Panc1 (cell line): ENCODE measurements around the gene FBXL4. TPM values are rescaled to one million over a fixed set of nuclear protein-coding genes. Genes with fewer than 3 reads are reported as not detected.

Source experiments
- ATAC-seq: fragments of 200-7000 bp; cut with Tn5 transposase; 2 replicates; pipeline ENCODE4 v1.9.1; 2020; ENCODE audit warnings: mild to moderate bottlenecking, moderate library complexity
- BruUV-seq: library from RNA; stranded (reverse); fragments of 400-500 nt; replicated peaks from 2 replicates; lab custom pipeline; 2021; lab: Mats Ljungman, UMichigan
- CTCF ChIA-PET: fragments of 300-600 bp; sonication (Branson Sonifier 250); formaldehyde crosslinking; loops from one replicate; lab custom pipeline; 2022; ENCODE audit warnings: antibody characterized with exemption; lab: Charles Lee
- POLR2A ChIA-PET: fragments of 300-600 bp; sonication (Branson Sonifier 250); formaldehyde crosslinking; loops from one replicate; lab custom pipeline; 2022; ENCODE audit warnings: antibody characterized with exemption; lab: Charles Lee
- DNase-seq: peaks from one replicate; pipeline ENCODE4 v3.0.0-alpha.2; 2010; ENCODE audit warnings: low read depth, low spot score
- H3K27ac ChIP-seq: 2 replicates; pipeline ENCODE4 v1.5.1; 2011; ENCODE audit warnings: mild to moderate bottlenecking, low read length, inconsistent platforms
- H3K27me3 ChIP-seq: fragments of 200-500 bp; sonication (Bioruptor generic); 2 replicates; pipeline ENCODE4 v1.6.0; 2014; ENCODE audit warnings: low read length, inconsistent platforms; ENCODE audit not compliant: control insufficient read depth, insufficient read depth
- H3K36me3 ChIP-seq: fragments of 200-500 bp; sonication (Bioruptor generic); 2 replicates; pipeline ENCODE4 v1.5.1; 2014; ENCODE audit warnings: inconsistent platforms, mild to moderate bottlenecking, low read length, moderate library complexity; ENCODE audit not compliant: control insufficient read depth, insufficient read depth
- H3K4me1 ChIP-seq: 2 replicates; pipeline ENCODE4 v1.5.1; 2011; ENCODE audit warnings: inconsistent platforms, mild to moderate bottlenecking, low read length, moderate library complexity; ENCODE audit not compliant: control insufficient read depth, insufficient read depth
- H3K4me3 ChIP-seq, 2 experiments: 2 replicates each; pipeline ENCODE4 v1.5.1; 2011 to 2012; ENCODE audit warnings: low read depth in 2 of 2, low read length in 2 of 2, mild to moderate bottlenecking in 2 of 2, inconsistent platforms in 1 of 2, moderate library complexity in 1 of 2
- H3K9me3 ChIP-seq: fragments of 200-500 bp; sonication (Bioruptor generic); 2 replicates; pipeline ENCODE4 v1.5.1; 2014; ENCODE audit warnings: low read depth, mild to moderate bottlenecking, inconsistent platforms, low read length, moderate library complexity; ENCODE audit not compliant: control insufficient read depth, insufficient read depth
- POLR2AphosphoS5 ChIP-seq: IDR thresholded peaks from 2 replicates; pipeline ENCODE4 v1.6.1; 2012; ENCODE audit warnings: mild to moderate bottlenecking, low read depth, low read length, moderate library complexity
- SIN3A ChIP-seq: IDR thresholded peaks from 2 replicates; pipeline ENCODE4 v1.6.1; 2012; ENCODE audit warnings: low read depth, mild to moderate bottlenecking, low read length, moderate library complexity, borderline replicate concordance; ENCODE audit not compliant: insufficient read depth
- TCF7L2 ChIP-seq: IDR thresholded peaks from 2 replicates; pipeline ENCODE4 v1.6.1; 2011; ENCODE audit warnings: mild to moderate bottlenecking, low read depth, low read length, inconsistent platforms
- in situ Hi-C: cut with HindIII; loops from 2 replicates; pipeline ENCODE4 v1.10.0; 2016; ENCODE audit warnings: low sequenced_read_pairs, low pct_unique_long_range_greater_than_20kb
- intact Hi-C: fragments of 100-400 bp; cut with micrococcal nuclease; formaldehyde crosslinking; loops from one replicate; pipeline ENCODE4 v1.10.0; 2022; ENCODE audit not compliant: unreplicated experiment
- total RNA-seq: library from RNA; stranded (reverse); gene quantifications from one replicate; pipeline ENCODE4 v1.2.1, GENCODE V29; 2021; ENCODE audit not compliant: unreplicated experiment
- TF ChIP-seq, protein P1 (sequence below): fragments of 450-650 bp; IDR thresholded peaks from 2 replicates; pipeline ENCODE4 v1.5.1; 2017; ENCODE audit warnings: mild to moderate bottlenecking
- TF ChIP-seq, protein P2 (sequence below), 2 experiments: IDR thresholded peaks; 2 replicates each; pipeline ENCODE4 v1.6.1; 2011 to 2012; ENCODE audit warnings: low read depth in 2 of 2, control low read depth in 1 of 2, low read length in 1 of 2, mild to moderate bottlenecking in 1 of 2, moderate library complexity in 1 of 2; ENCODE audit not compliant: insufficient read depth in 1 of 2

The FBXL4 gene
- total RNA-seq, 1 experiment from 2014 or later: 11.5 TPM

DNA sequence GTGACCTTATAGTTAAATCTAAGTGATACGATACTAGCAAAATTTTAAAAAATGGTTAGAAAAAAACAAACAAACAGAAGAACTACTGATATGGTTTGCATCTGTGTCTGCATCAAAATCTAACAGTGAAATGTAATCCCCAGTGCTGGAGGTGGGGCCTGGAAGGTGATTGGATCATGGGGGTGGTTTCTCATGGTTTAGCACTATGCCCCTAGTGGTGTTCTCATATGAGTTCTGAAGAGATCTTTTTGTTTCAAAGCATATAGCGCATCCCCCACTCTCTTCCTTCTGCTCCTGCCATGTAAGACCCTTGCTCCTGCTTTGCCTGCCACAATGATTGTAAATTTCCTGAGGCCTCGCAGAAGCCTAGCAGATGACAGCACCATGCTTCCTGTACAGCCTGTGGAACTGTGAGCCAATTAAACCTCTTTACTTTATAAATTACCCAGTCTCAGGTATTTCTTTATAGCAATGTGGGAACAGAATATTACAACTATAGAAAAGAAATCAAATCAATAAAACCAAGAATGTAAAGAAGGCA, 5.4 kb downstream of the FBXL4 start:
- H3K27me3 ChIP-seq: no peaks in the 10 kb centered on the region
- POLR2A ChIA-PET: no interaction called here

DNA sequence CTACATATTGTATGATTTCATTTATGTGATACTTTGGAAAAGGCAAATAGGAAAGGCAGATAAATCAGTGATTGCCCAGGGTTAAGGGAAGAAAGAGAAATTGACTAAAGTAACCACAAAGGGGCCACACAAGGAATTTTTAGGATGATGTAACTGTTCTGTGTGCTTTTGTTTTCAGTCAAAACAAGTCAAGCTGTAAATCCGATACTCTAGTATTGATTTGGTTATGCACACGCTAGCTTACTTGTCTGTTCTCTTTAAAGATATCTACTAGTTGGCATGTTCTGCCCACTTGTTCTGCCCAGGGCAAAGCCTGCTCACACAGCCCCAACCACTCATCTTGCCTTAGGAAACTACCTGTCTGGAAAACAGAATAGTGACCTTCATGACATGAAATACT, 6.4 kb downstream of the FBXL4 start:
- intact Hi-C loops: no loop called here

More for the DNA sequence above, 5.4 kb downstream of the FBXL4 start:
- CTCF ChIA-PET: no interaction called here
- in situ Hi-C loops (no loop called here), intact Hi-C loops (no loop called here)
- TF ChIP-seq SIN3A: no peak
- TF ChIP-seq, protein P1, sequence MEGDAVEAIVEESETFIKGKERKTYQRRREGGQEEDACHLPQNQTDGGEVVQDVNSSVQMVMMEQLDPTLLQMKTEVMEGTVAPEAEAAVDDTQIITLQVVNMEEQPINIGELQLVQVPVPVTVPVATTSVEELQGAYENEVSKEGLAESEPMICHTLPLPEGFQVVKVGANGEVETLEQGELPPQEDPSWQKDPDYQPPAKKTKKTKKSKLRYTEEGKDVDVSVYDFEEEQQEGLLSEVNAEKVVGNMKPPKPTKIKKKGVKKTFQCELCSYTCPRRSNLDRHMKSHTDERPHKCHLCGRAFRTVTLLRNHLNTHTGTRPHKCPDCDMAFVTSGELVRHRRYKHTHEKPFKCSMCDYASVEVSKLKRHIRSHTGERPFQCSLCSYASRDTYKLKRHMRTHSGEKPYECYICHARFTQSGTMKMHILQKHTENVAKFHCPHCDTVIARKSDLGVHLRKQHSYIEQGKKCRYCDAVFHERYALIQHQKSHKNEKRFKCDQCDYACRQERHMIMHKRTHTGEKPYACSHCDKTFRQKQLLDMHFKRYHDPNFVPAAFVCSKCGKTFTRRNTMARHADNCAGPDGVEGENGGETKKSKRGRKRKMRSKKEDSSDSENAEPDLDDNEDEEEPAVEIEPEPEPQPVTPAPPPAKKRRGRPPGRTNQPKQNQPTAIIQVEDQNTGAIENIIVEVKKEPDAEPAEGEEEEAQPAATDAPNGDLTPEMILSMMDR: peak; percentile 43
- peaks cover 25% of the 10 kb centered on the region; the same call in 1 of the 2 replicates for H3K9me3 ChIP-seq
- no TSS peak for BruUV-seq
- no peak overlapping the region for H3K27ac ChIP-seq
- H3K36me3 ChIP-seq: no peaks in the 10 kb centered on the region; the same call in 1 of the 2 replicates
- no peak for ATAC-seq
- no peak for DNase-seq
- H3K4me1 ChIP-seq: peaks cover 19% of the 10 kb centered on the region
- H3K4me3 ChIP-seq: no peak overlapping the region

GRCh38 chr6:98937351-98937750, 10.4 kb downstream of the FBXL4 start:
- Histone ChIP-seq H3K36me3 (no peaks in the 10 kb centered on the region), H3K4me3 (no peak overlapping the region), H3K27me3 (no peaks in the 10 kb centered on the region), H3K27ac (no peak overlapping the region), H3K9me3 (peaks cover 21% of the 10 kb centered on the region; the same call in 1 of the 2 replicates), H3K4me1 (no peaks in the 10 kb centered on the region)
- ChIA-PET POLR2A (no interaction called here), CTCF (no interaction called here)
- DNase-seq (no peak), ATAC-seq (no peak)
- TF ChIP-seq POLR2AphosphoS5: no peak
- TF ChIP-seq, protein P2, sequence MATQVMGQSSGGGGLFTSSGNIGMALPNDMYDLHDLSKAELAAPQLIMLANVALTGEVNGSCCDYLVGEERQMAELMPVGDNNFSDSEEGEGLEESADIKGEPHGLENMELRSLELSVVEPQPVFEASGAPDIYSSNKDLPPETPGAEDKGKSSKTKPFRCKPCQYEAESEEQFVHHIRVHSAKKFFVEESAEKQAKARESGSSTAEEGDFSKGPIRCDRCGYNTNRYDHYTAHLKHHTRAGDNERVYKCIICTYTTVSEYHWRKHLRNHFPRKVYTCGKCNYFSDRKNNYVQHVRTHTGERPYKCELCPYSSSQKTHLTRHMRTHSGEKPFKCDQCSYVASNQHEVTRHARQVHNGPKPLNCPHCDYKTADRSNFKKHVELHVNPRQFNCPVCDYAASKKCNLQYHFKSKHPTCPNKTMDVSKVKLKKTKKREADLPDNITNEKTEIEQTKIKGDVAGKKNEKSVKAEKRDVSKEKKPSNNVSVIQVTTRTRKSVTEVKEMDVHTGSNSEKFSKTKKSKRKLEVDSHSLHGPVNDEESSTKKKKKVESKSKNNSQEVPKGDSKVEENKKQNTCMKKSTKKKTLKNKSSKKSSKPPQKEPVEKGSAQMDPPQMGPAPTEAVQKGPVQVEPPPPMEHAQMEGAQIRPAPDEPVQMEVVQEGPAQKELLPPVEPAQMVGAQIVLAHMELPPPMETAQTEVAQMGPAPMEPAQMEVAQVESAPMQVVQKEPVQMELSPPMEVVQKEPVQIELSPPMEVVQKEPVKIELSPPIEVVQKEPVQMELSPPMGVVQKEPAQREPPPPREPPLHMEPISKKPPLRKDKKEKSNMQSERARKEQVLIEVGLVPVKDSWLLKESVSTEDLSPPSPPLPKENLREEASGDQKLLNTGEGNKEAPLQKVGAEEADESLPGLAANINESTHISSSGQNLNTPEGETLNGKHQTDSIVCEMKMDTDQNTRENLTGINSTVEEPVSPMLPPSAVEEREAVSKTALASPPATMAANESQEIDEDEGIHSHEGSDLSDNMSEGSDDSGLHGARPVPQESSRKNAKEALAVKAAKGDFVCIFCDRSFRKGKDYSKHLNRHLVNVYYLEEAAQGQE (IDR thresholded peaks at IDR 0.05; ENCODE audit: insufficient read depth in 1 of 2, low read depth in 2 of 2, low read length in 1 of 2): no peak
- TF ChIP-seq TCF7L2: no peak
- TF ChIP-seq, protein P1: no peak
- in situ Hi-C loops (no loop called here), intact Hi-C loops (no loop called here)
- BruUV-seq: no TSS peak

More for the DNA sequence above, 6.4 kb downstream of the FBXL4 start:
- DNase-seq (no peak), ATAC-seq (no peak)
- ChIA-PET CTCF (no interaction called here), POLR2A (no interaction called here)
- no peak overlapping the region for H3K27ac ChIP-seq
- no peaks in the 10 kb centered on the region for H3K27me3 ChIP-seq
- peaks cover 16% of the 10 kb centered on the region for H3K4me1 ChIP-seq
- BruUV-seq: no TSS peak
- H3K36me3 ChIP-seq: no peaks in the 10 kb centered on the region
- TF ChIP-seq TCF7L2 (no peak), POLR2AphosphoS5 (no peak)
- H3K4me3 ChIP-seq: no peak overlapping the region
- in situ Hi-C loops: no loop called here
- H3K9me3 ChIP-seq: peaks cover 25% of the 10 kb centered on the region; the same call in 1 of the 2 replicates
